Ishikawa (cell line): ENCODE results near the gene COL20A1.

Experiments used
- CEBPB ChIP-seq: IDR thresholded peaks from 2 replicates; pipeline ENCODE4 v1.6.1; 2012
- CREB1 ChIP-seq: IDR thresholded peaks from 2 replicates; pipeline ENCODE4 v1.6.1; 2012; ENCODE audit warnings: low read depth
- EGR1 ChIP-seq: IDR thresholded peaks from 2 replicates; pipeline ENCODE4 v1.6.1; 2012
- EP300 ChIP-seq: IDR thresholded peaks from 2 replicates; pipeline ENCODE4 v1.6.1; 2012; ENCODE audit warnings: borderline replicate concordance
- FOXM1 ChIP-seq: IDR thresholded peaks from 2 replicates; pipeline ENCODE4 v1.6.1; 2012; ENCODE audit warnings: low read depth, borderline replicate concordance
- NFIC ChIP-seq: IDR thresholded peaks from 2 replicates; pipeline ENCODE4 v1.6.1; 2012
- RAD21 ChIP-seq: IDR thresholded peaks from 2 replicates; pipeline ENCODE4 v1.6.1; 2012; ENCODE audit warnings: low read depth
- REST ChIP-seq: IDR thresholded peaks from 2 replicates; pipeline ENCODE4 v1.6.1; 2012; ENCODE audit warnings: low read depth, mild to moderate bottlenecking
- TAF1 ChIP-seq: IDR thresholded peaks from 2 replicates; pipeline ENCODE4 v1.6.1; 2012; ENCODE audit warnings: low read depth, mild to moderate bottlenecking
- TCF12 ChIP-seq: IDR thresholded peaks from 2 replicates; pipeline ENCODE4 v1.6.1; 2012; ENCODE audit warnings: low read depth
- TEAD4 ChIP-seq: IDR thresholded peaks from 2 replicates; pipeline ENCODE4 v1.6.1; 2012
- USF1 ChIP-seq: IDR thresholded peaks from 2 replicates; pipeline ENCODE4 v1.6.1; 2012
- YY1 ChIP-seq: IDR thresholded peaks from 2 replicates; pipeline ENCODE4 v1.6.1; 2012; ENCODE audit warnings: low read depth
- ZBTB7A ChIP-seq: IDR thresholded peaks from 2 replicates; pipeline ENCODE4 v1.6.1; 2012; ENCODE audit warnings: low read depth
- TF ChIP-seq, protein P1 (sequence below): IDR thresholded peaks from 2 replicates; pipeline ENCODE4 v1.6.1; 2012

COL20A1 gene

GRCh38 chr20:63374504-63374903 lies 81.5 kb downstream of the COL20A1 start:
- no peak for TF ChIP-seq REST
- no peak for TF ChIP-seq RAD21
- TF ChIP-seq, protein P1, sequence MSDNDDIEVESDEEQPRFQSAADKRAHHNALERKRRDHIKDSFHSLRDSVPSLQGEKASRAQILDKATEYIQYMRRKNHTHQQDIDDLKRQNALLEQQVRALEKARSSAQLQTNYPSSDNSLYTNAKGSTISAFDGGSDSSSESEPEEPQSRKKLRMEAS = no peak
- no peak for TF ChIP-seq EP300
- TF ChIP-seq CREB1 = no peak
- no peak for TF ChIP-seq ZBTB7A
- TF ChIP-seq EGR1 = no peak
- TF ChIP-seq CEBPB = no peak
- no peak for TF ChIP-seq YY1
- TF ChIP-seq TCF12 = no peak
- no peak for TF ChIP-seq NFIC
- no peak for TF ChIP-seq TEAD4
- no peak for TF ChIP-seq USF1
- no peak for TF ChIP-seq FOXM1
- TF ChIP-seq TAF1 = no peak

DNA sequence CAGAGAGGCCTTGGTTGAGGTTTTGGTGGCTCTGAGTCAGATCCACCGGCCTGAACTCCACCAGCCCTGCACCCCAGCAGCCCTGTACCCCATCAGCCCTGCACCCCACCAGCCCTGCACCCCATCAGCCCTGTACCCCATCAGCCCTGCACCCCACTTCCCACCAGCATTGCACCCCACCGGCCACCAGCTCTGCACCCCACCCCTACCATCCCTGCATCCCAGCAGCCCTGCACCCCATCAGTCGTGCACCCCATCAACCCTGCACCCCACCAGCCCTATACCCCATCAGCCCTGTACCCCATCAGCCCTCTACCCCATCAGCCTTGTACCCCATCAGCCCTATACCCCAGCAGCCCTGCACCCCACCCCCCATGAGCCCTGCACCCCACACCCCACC lies 82.5 kb downstream of the COL20A1 start:
- TF ChIP-seq TAF1 (no peak), EP300 (no peak), USF1 (no peak), EGR1 (no peak), CEBPB (no peak), RAD21 (no peak), YY1 (no peak), TCF12 (no peak), NFIC (no peak)
- TF ChIP-seq, protein P1 = no peak

GRCh38 chr20:63376283-63377250 lies 83.6 kb downstream of the COL20A1 start:
- TF ChIP-seq TAF1 (no peak), CREB1 (no peak), YY1 (no peak), RAD21 (no peak), ZBTB7A (no peak), FOXM1 (no peak), TCF12 (no peak), EGR1 (no peak), NFIC (no peak), TEAD4 (no peak), REST (no peak), EP300 (no peak), CEBPB (no peak), USF1 (no peak)
- TF ChIP-seq, protein P1 = no peak

DNA sequence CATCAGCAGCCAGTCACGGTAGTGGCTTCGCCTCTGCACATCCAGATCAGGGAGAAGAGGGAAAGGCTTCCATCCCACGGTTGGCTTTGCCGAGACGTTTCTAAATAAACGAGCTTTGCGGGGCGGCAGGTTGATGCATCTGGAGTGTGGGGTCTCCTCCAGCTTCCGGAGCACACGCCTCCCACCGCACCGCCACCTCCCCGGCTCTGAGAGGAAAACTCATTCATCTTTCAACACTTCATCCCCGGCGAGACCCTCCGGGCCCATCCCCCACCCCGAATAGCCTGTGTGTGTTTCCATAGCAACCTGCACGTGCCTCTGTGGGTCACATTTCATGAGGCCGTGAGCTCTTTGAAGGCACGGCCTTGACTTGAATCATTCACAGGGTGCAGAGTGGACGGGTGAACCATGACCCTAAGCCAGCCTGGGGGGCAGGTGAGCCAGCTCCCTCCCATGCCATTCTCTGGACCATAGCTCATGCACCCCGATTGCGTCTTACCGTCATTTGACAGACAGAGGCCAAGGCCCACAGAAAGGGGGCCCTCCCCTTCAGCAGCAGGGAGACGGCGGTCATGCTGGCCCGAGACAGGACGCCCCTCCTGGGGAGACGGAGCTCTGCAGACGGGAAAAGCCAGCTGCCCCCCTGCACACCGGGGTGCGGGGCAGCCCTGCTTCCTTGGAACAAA lies 84.4 kb downstream of the COL20A1 start:
- TF ChIP-seq FOXM1 (no peak), USF1 (peak; percentile 40; the same call in 1 of the 2 replicates)
- TF ChIP-seq, protein P1 = peak; percentile 54
